ENCODE measurements around the gene F5. TPM values are rescaled to one million over a fixed set of nuclear protein-coding genes. Genes with fewer than 3 reads are reported as not detected.

The F5 gene
- total and polyA plus RNA-seq, 2 of the 13 experiments (the other 11 are each of a cell fraction or from before 2014, with no cell fraction given) = 38.3 to 64.0 TPM

DNA sequence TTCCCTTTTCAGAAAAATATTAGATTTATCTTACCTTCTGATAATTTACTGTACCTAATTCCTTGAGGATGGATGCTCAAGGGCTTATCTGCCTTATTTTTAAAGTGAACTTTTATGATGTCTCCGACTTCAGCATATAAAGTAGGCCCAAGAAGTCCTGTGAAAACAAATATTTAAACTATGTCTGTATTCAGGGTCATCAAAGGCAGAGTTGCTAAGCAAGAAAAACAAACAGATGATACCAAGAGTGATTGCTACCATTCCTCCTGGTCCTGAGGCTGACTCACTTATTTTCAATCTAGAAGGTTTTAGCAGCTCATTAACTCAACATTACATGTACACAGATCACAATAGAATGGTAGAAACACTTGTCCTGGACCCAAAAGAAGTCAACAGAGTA is 14.1 kb downstream of the F5 start (continued):
- TF ChIP-seq, protein P1, sequence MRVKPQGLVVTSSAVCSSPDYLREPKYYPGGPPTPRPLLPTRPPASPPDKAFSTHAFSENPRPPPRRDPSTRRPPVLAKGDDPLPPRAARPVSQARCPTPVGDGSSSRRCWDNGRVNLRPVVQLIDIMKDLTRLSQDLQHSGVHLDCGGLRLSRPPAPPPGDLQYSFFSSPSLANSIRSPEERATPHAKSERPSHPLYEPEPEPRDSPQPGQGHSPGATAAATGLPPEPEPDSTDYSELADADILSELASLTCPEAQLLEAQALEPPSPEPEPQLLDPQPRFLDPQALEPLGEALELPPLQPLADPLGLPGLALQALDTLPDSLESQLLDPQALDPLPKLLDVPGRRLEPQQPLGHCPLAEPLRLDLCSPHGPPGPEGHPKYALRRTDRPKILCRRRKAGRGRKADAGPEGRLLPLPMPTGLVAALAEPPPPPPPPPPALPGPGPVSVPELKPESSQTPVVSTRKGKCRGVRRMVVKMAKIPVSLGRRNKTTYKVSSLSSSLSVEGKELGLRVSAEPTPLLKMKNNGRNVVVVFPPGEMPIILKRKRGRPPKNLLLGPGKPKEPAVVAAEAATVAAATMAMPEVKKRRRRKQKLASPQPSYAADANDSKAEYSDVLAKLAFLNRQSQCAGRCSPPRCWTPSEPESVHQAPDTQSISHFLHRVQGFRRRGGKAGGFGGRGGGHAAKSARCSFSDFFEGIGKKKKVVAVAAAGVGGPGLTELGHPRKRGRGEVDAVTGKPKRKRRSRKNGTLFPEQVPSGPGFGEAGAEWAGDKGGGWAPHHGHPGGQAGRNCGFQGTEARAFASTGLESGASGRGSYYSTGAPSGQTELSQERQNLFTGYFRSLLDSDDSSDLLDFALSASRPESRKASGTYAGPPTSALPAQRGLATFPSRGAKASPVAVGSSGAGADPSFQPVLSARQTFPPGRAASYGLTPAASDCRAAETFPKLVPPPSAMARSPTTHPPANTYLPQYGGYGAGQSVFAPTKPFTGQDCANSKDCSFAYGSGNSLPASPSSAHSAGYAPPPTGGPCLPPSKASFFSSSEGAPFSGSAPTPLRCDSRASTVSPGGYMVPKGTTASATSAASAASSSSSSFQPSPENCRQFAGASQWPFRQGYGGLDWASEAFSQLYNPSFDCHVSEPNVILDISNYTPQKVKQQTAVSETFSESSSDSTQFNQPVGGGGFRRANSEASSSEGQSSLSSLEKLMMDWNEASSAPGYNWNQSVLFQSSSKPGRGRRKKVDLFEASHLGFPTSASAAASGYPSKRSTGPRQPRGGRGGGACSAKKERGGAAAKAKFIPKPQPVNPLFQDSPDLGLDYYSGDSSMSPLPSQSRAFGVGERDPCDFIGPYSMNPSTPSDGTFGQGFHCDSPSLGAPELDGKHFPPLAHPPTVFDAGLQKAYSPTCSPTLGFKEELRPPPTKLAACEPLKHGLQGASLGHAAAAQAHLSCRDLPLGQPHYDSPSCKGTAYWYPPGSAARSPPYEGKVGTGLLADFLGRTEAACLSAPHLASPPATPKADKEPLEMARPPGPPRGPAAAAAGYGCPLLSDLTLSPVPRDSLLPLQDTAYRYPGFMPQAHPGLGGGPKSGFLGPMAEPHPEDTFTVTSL (CRISPR knock-in tag; IDR thresholded peaks at IDR 0.05; ENCODE audit: borderline replicate concordance) = peak; percentile 81; the same call in 1 of the 2 replicates
- TF ChIP-seq RXRB (CRISPR knock-in tag; IDR thresholded peaks at IDR 0.05; ENCODE audit: borderline replicate concordance) = peak; percentile 75
- TF ChIP-seq SOX13 (IDR thresholded peaks at IDR 0.05) = no peak
- peak in 1 of 2 experiments; percentile 83; a peak in 2 of 4 replicates for TF ChIP-seq SOX13 (CRISPR knock-in tag; conservative IDR thresholded peaks at IDR 0.05 in 1 of 2, IDR thresholded peaks at IDR 0.05 in 1 of 2)
- TF ChIP-seq MED1 (CRISPR knock-in tag; IDR thresholded peaks at IDR 0.05) = peak; percentile 77
- TF ChIP-seq NCOA2 (CRISPR knock-in tag; IDR thresholded peaks at IDR 0.05) = peak; percentile 72
- peak; percentile 74 for TF ChIP-seq MIXL1 (CRISPR knock-in tag; IDR thresholded peaks at IDR 0.05)
- TF ChIP-seq MEIS2 (CRISPR knock-in tag; IDR thresholded peaks at IDR 0.05) = no peak
- TF ChIP-seq, protein P2, sequence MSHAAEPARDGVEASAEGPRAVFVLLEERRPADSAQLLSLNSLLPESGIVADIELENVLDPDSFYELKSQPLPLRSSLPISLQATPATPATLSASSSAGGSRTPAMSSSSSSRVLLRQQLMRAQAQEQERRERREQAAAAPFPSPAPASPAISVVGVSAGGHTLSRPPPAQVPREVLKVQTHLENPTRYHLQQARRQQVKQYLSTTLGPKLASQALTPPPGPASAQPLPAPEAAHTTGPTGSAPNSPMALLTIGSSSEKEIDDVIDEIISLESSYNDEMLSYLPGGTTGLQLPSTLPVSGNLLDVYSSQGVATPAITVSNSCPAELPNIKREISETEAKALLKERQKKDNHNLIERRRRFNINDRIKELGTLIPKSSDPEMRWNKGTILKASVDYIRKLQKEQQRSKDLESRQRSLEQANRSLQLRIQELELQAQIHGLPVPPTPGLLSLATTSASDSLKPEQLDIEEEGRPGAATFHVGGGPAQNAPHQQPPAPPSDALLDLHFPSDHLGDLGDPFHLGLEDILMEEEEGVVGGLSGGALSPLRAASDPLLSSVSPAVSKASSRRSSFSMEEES (CRISPR knock-in tag; IDR thresholded peaks at IDR 0.05) = peak; percentile 56; the same call in 1 of the 2 replicates
- TF ChIP-seq, protein P3, sequence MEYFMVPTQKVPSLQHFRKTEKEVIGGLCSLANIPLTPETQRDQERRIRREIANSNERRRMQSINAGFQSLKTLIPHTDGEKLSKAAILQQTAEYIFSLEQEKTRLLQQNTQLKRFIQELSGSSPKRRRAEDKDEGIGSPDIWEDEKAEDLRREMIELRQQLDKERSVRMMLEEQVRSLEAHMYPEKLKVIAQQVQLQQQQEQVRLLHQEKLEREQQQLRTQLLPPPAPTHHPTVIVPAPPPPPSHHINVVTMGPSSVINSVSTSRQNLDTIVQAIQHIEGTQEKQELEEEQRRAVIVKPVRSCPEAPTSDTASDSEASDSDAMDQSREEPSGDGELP (IDR thresholded peaks at IDR 0.05; ENCODE audit: borderline replicate concordance, low read depth) = peak; percentile 34; the same call in 1 of the 2 replicates
- TF ChIP-seq, protein P4, sequence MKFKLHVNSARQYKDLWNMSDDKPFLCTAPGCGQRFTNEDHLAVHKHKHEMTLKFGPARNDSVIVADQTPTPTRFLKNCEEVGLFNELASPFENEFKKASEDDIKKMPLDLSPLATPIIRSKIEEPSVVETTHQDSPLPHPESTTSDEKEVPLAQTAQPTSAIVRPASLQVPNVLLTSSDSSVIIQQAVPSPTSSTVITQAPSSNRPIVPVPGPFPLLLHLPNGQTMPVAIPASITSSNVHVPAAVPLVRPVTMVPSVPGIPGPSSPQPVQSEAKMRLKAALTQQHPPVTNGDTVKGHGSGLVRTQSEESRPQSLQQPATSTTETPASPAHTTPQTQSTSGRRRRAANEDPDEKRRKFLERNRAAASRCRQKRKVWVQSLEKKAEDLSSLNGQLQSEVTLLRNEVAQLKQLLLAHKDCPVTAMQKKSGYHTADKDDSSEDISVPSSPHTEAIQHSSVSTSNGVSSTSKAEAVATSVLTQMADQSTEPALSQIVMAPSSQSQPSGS (CRISPR knock-in tag; IDR thresholded peaks at IDR 0.05) = peak; percentile 64; the same call in 1 of the 2 replicates
- 0 out of 4 replicates have a peak, but pooled peaks of 1 of the 2 experiments have one; percentile 1 for TF ChIP-seq MAFK (conservative IDR thresholded peaks at IDR 0.05 in 1 of 2, IDR thresholded peaks at IDR 0.05 in 1 of 2; ENCODE audit: low read length in 2 of 2)
- TF ChIP-seq, protein P5, sequence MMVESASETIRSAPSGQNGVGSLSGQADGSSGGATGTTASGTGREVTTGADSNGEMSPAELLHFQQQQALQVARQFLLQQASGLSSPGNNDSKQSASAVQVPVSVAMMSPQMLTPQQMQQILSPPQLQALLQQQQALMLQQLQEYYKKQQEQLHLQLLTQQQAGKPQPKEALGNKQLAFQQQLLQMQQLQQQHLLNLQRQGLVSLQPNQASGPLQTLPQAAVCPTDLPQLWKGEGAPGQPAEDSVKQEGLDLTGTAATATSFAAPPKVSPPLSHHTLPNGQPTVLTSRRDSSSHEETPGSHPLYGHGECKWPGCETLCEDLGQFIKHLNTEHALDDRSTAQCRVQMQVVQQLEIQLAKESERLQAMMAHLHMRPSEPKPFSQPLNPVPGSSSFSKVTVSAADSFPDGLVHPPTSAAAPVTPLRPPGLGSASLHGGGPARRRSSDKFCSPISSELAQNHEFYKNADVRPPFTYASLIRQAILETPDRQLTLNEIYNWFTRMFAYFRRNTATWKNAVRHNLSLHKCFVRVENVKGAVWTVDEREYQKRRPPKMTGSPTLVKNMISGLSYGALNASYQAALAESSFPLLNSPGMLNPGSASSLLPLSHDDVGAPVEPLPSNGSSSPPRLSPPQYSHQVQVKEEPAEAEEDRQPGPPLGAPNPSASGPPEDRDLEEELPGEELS (CRISPR knock-in tag; IDR thresholded peaks at IDR 0.05) = peak; percentile 77
- no peak for TF ChIP-seq ZNF550 (CRISPR knock-in tag; IDR thresholded peaks at IDR 0.05; ENCODE audit: borderline replicate concordance)
- peak; percentile 30; the same call in 1 of the 2 replicates for TF ChIP-seq HHEX (CRISPR knock-in tag; IDR thresholded peaks at IDR 0.05)
- peak; percentile 91; the same call in 1 of the 2 replicates for TF ChIP-seq HMG20A (CRISPR knock-in tag; IDR thresholded peaks at IDR 0.05; ENCODE audit: borderline replicate concordance)
- no peak for TF ChIP-seq SMARCC2 (IDR thresholded peaks at IDR 0.05)
- peak; percentile 61 for TF ChIP-seq RFX3 (CRISPR knock-in tag; IDR thresholded peaks at IDR 0.05)
- peak; percentile 85; the same call in 1 of the 2 replicates for TF ChIP-seq SOX5 (CRISPR knock-in tag; IDR thresholded peaks at IDR 0.05; ENCODE audit: borderline replicate concordance)

All from HepG2 (cell line).